HG03280 (cell line): Measurements from ENCODE around the gene CRNN.

Experiments
- ATAC-seq: cut with Tn5 transposase; IDR thresholded peaks from one replicate; pipeline ENCODE4 v1.9.1; 2021; ENCODE audit warnings: mild to moderate bottlenecking, moderate library complexity; ENCODE audit not compliant: unreplicated experiment

The CRNN gene

GRCh38 chr1:152426731-152427130 lies 12.7 kb upstream of the CRNN start:
- ATAC-seq = no peak

GRCh38 chr1:152419917-152420316 lies 5.9 kb upstream of the CRNN start:
- ATAC-seq = no peak

- no peak for ATAC-seq
Observed at GRCh38 chr1:152415454-152416227, 1.6 kb upstream of the CRNN start.

GRCh38 chr1:152412756-152413155 lies 1.3 kb downstream of the CRNN start:
- no peak for ATAC-seq

- no peak for ATAC-seq
Observed at GRCh38 chr1:152411134-152411533, 2.9 kb downstream of the CRNN start.

GRCh38 chr1:152410599-152410998 lies 3.5 kb downstream of the CRNN start:
- ATAC-seq = no peak

- no peak for ATAC-seq
Observed at GRCh38 chr1:152410028-152410427, 4.0 kb downstream of the CRNN start.

GRCh38 chr1:152408664-152409063 lies 5.4 kb downstream of the CRNN start:
- ATAC-seq = no peak

GRCh38 chr1:152398812-152399698 lies 15.0 kb downstream of the CRNN start:
- ATAC-seq = no peak

- no peak for ATAC-seq
Observed at GRCh38 chr1:152397474-152397873, 16.6 kb downstream of the CRNN start.

GRCh38 chr1:152394151-152394550 lies 19.9 kb downstream of the CRNN start:
- no peak for ATAC-seq

GRCh38 chr1:152392909-152393308 lies 21.2 kb downstream of the CRNN start:
- no peak for ATAC-seq

- ATAC-seq = no peak
Observed at GRCh38 chr1:152388889-152389288, 25.2 kb downstream of the CRNN start.

- ATAC-seq = no peak
Observed at GRCh38 chr1:152386940-152387339, 27.1 kb downstream of the CRNN start.

- ATAC-seq = no peak
Observed at GRCh38 chr1:152380932-152381331, 33.1 kb downstream of the CRNN start.

GRCh38 chr1:152374451-152374850 lies 39.6 kb downstream of the CRNN start:
- no peak for ATAC-seq

- ATAC-seq = no peak
Observed at GRCh38 chr1:152372672-152373071, 41.4 kb downstream of the CRNN start.

GRCh38 chr1:152367436-152367835 lies 46.6 kb downstream of the CRNN start:
- no peak for ATAC-seq

GRCh38 chr1:152359906-152360305 lies 54.2 kb downstream of the CRNN start, which contains the start of gene FLG2:
Gene FLG2, minus strand, starts transcription at chr1:152360006. Its CDS starts 1,122 bp downstream, at chr1:152358884.
- ATAC-seq = no peak
